NCI-H510A treated with DMSO at 0.1 percent for 48 hours (cell line): Measurements from ENCODE around the gene NBPF4.
"Not testable (repeated sequence)": the region's sequence is repeated elsewhere in the genome, so short reads cannot be mapped to it uniquely, and the experiment has no call there.

Experiments
- DNase-seq: peaks from one replicate; lab custom pipeline; 2025; lab: John Stamatoyannopoulos, UW

The NBPF4 gene, protein sequence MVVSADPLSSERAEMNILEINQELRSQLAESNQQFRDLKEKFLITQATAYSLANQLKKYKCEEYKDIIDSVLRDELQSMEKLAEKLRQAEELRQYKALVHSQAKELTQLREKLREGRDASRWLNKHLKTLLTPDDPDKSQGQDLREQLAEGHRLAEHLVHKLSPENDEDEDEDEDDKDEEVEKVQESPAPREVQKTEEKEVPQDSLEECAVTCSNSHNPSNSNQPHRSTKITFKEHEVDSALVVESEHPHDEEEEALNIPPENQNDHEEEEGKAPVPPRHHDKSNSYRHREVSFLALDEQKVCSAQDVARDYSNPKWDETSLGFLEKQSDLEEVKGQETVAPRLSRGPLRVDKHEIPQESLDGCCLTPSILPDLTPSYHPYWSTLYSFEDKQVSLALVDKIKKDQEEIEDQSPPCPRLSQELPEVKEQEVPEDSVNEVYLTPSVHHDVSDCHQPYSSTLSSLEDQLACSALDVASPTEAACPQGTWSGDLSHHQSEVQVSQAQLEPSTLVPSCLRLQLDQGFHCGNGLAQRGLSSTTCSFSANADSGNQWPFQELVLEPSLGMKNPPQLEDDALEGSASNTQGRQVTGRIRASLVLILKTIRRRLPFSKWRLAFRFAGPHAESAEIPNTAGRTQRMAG

DNA sequence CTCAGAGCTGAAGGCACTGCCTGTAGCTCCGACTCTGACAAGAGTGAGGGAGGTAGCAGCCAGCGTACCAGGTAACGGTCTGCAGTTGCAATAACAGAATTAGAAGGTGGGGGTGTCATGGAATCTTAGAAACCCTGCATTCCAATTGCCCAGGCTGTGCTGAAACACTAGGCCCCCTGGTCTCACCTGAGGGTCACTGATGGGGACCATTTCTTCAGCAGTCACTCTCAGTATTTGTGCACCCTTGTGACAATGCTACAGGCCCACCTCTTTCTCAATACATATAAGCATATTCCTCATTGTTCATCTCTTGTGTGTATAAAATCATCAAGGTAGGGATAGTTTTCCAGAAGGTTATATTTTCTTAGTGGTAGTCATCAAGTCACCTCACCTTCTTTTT, at the start of gene NBPF4:
NBPF4 (minus strand) TSS at position 101 of the 400 bp plus-strand sequence. CDS start 315 bp downstream, outside the sequence.
- DNase-seq, result not testable (repeated sequence)

DNA sequence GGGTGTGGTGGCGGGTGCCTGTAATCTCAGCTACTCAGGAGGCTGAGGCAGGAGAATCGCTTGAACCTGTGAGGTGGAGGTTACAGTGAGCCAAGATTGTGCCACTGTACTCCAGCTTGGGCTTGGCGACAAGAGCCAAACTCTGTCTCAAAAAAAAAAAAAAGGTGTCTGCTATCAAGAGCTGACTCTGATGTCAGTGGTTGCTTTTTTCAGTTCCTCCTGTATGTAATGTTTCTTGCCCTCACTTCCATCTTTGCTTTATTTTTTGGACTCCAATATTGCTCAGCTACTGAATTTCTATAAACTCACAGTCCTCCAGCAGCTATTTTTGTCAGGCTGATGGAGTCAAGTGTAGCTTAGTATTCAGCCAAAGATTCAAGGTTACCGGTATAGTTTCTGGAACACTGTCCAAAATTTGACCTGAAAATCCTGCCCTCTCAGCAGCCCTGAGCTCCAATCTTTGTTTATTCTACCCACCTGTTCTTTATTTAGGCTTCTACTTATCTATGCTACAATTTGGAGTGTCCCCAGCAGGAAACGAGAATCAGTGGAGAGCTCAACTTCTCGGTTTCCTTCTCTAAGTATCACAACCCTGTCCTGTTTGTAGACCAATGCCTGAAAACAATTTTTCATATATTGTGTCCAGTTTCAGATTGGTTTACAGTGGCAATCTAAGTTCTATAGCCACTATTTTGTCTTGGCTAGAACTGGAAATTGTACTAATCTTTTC, 38.8 kb upstream of the NBPF4 start:
- not testable (repeated sequence) for DNase-seq

DNA sequence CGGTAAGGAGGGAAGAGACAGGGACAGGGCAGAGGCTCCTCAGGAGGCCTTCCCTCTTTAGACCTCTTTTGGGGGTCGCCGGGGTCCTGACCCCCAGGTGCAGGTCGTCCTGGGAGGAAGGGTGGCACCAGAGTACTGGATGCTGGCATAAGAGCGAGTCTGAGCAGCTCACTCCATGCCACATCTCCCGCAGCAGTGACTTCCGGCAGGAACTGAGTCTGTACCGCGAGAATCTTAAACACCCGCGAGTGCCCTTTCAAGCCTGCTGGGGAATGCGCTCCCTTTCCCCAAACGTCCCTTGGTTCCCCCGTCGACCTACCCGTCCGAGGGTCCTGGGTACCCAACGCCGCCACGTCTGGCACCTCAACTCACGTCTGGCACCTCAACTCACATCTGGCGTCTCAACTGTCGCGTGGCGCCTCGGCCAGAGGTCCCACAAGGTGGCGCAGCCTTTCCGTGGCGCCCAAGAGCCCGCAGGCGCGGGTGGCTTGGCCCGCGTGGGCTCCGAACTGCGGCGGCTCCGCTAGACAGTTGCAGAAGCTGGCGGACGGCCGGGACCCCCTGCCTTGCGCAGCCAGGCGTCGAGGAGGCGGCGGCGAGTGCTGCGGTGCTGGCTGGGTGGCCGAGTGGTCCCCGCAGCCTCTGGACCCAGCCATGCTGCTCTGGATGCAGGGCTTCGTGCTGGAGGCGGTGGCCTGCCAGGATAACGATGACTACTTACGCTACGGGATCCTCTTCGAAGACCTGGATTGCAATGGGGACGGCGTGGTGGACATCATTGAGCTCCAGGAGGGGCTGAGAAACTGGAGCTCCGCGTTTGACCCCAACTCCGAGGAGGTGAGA, 28.8 kb upstream of the NBPF4 start:
- DNase-seq, result not testable (repeated sequence)

DNA sequence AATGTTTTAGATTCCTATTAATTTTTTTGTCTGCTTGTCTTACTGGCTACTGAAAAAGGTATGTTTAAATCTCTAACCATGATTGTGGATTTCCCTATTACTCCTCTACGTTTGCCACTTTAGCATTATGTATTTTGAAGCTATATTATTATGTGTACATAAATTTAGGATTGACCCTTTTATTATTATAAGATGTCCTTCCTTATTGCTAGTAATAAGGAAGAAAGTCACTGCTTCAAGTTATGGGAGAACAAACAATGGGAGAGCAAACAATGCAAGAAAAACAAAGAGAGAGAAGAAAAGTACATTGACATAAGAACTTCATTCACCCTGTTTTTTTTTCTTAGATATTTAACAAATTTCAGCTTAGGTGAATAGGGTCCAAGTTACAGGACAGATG, 23.2 kb upstream of the NBPF4 start:
- not testable (repeated sequence) for DNase-seq

DNA sequence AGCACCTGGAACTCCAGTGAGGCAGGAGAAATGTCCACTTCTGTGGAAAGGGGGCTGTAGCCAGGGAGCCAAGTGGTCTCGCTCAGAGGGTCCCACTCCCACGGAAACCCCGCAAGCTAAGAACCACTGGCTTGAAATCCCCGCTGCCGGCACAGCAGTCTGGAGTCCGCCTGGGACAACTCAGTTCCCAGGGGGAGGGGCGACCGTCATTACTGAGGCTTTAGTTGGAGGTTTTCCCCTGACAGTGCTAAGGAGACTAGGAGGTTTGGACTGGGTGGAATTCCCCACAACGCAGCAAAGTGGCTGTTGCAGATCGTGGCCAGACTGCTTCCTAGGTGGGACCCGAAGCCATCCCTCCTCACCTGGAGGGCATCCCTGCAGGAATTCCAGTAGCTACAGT, 18.1 kb upstream of the NBPF4 start:
- not testable (repeated sequence) for DNase-seq

DNA sequence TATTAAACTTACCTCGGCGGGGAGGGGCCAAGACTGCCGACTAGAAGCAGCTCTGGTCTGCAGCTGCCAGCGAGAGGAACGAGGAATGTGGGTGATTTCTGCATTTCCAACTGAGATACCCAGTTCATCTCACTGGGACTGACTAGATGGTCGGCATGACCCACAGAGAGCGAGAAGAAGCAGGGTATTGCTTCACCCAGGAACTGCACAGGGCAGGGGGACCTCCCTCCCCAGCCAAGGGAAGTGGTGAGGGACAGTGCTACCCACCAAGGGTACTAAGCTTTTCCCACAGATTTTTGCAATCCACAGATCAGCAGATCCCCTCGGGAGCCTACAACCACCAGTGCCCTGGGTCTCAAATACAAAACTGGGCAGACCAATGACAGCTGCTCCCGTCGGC, 17.6 kb upstream of the NBPF4 start:
- not testable (repeated sequence) for DNase-seq

DNA sequence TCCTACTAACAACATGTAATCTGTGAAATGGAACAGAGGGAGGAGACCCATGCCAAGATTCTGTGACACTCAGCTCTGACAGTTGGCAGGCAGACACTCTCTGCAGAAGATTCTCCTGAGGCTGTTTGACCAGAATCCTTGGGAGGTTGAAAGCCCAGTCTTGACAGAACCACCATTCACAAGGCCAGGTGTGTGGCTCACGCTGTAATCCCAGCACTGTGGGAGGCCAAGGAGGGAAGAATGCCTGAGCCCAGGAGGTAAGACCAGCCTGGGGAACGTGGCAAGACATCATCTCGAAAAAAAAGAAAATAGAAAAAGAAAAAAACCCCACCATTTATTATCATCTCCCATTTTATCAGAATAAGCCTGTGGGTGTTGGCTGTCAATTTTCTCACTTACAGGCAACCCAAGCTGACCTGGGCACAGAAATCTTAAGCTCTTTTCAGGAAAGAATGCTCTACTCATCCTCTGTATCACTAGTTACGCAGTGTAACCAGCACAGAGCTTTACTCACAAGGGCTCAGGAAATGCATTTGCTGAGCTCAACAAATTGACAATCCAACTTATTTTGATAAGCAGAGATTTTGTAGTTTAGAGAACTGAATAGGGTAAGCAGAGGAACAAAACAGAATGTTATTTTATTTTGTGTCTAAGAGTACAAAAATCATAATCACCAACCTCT, 16.8 kb upstream of the NBPF4 start:
- not testable (repeated sequence) for DNase-seq

DNA sequence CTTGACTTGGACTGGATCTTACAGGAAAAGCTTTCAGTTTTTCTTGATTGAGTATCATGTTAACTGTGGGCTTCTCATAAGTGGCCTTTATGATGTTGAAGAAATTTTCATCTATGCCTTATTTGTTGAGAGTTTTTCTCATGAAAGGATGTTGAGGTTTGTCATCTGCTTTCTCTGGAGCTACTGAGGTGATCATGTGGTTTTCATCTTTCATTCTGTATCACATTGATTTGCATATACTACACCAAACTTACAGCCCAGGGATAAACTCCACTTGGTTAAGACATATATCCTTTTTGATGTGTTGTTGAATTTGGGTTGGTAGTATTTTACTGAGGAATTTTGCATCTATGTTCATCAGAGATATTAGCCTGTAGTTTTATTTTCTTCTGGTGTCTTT, 11.6 kb upstream of the NBPF4 start:
- not testable (repeated sequence) for DNase-seq

DNA sequence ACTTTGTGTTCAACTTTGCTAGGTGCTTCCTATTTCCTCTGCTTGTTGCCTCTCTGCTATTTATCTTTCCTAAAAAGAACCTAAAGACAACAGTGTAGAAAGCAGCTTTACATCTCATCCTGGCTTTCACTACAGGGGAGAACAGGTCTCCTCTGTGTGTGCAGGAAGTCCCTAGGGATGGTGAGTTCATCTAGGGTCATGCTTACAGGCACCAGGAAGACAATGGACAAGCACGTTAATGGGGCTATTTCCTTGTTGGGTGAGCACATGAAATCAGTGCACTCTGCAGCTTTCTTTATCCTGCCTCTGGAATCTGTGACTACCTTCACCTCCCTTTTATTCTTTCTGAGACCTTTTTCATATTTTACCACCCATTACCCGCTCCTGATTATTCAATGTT, 4.5 kb downstream of the NBPF4 start:
- DNase-seq, result not testable (repeated sequence)

DNA sequence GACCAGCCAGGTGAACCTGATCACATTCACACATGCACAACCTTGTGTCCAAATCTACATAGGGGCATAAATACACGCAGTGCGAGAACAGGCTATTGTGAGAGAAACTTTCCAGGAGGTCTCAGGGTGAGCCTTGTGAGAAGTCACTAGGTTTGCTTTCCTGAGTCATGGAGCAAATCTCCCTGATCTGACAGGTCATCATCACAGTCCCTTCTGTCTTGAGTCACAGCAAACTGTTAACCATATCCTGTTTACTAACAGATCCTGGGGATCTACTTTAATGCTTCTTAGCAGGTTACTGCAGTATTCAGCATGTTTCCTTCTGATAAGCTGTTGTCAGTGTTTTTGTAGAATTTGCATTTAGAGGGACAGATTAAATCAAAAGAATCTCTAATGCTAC, 8.6 kb downstream of the NBPF4 start:
- DNase-seq, result not testable (repeated sequence)

DNA sequence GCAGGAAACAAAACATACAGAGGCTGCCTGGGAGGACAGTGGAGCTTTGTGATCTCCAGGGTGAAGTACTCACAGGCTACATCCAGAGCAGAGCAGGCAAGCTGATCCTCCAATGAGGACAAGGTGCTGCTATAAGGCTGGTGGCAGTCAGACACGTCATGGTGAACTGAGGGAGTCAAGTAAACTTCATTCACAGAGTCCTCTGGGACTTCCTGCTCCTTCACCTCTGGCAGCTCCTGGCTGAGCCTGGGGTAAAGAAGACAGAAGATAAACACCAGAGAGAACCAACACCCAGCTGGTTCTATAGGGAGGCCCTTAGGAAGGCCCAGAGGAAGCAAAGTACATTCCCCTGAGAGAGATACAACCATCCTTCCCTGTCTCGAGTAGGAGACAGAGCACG, 11.7 kb downstream of the NBPF4 start:
- not testable (repeated sequence) for DNase-seq

DNA sequence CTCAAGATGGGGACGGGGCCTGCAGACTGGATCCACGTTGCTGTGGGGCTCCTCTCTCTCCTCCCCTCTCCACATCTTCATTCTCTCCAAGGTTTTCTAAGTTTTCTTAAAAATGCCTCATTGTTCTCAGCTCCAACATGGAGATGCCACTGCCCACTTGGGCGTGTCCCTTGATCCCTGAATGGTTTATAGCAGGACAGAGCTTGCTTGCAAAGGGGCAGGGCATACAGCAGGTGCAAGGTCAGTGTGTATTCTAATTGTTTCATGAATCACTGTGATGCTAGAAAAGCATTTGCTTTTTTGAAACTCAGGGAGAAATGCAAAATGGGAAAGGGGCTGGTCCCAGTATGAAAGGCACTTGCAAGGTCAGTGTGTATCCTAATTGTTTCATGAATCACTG, 13.9 kb downstream of the NBPF4 start:
- DNase-seq, result not testable (repeated sequence)

DNA sequence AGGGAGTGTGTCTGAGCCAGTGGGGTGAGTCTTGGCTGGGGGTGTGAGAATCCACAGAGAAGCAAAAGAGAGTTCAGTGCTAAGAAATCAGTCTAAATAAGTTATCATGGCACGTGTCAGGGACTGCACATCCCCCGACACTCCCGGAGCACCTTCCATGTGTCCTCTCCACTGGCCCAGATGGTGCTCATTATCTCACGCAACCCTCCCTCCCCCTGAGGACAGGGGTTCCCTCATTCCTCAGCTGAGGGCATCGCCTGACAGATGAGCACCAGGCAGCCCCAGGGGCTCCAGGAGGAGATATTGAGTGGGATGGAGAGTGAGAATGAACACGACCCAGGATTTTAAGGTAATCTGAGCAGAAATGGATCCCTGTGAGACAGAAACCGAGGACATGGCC, 16.1 kb downstream of the NBPF4 start:
- DNase-seq, result not testable (repeated sequence)

DNA sequence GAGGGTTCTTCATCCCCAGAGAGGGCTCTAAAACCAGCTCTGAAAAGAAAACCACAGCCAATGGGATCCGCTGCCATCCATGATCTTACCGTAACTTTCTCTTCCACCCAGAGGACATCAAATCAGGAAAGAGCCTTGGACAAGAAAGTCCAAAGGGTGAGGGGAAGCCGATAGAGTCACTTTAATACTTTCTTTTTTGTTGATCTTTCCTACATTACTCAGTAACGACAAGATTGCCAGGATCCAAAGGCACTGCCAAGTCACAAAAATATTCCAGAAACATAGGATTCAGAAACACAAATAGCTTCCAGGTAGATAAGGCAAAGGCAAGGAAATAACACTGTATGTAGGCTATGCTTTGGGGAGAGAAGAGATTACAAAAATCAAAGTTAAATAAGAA, 17.0 kb downstream of the NBPF4 start:
- DNase-seq, result not testable (repeated sequence)

DNA sequence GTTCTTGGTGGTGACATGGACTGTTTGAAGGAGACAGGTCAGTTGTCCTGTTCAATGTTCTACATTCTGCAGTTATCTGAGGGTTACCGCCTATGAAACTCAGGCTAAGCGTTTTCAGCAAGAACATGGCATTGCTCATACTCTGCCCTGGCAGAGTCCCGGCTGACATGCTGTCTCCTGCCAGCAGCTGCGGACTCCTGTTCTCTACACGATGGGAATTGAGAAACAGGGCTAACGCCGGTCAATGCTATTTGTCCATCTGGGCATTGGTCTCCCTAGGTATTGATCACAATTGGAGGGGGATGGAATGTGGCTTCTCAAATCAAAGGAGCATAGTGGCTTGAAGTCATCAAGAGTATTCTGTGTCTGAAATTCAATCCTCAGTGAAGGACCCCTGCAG, 20.6 kb downstream of the NBPF4 start:
- DNase-seq, result not testable (repeated sequence)

DNA sequence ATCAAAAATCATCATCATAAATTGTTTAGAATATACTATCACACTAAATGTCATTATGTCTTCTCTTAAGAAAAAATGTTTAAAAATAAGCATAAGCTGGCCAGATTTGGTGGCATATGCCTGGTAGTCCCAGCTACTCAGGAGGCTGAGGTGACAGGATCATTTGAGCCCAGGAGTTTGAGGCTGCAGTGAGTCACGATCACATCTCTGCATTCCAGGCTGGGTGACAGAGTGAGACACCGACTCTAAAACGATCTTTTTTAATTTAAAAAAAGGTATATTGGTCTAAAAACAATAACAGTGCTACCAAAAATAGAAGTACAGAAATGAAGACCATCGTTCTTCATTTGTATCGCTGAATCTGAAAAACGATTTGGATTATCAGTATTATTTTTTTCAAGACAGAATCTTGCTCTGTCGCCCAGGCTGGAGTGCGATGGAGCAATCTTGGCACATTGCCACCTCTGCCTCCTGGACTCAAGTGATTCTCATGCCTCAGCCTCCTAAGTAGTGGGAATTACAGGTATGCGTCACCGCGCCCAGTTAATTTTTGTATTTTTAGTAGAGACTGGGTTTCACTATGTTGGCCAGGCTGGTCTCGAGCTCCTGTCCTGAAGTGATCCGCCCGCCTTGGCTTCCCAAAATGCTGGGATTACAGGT, 26.2 kb downstream of the NBPF4 start:
- DNase-seq, result not testable (repeated sequence)

DNA sequence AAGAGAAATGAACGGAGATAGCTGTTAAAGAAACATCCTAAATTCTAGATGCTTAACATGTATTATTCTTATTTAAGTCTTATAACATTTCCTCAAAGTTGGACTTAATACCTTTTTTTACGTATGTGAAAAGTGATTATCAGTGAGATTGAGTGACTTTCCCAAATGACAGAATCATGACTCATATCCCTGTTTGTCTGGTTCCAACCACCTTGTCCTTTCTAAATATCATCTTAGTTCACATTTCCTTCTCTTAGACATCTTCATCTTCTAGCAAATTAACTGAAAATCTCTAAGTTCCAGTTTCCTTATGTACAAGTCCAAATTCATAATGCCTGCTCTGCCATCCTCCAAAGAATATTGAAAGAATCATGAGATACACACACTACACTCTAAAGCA, 26.9 kb downstream of the NBPF4 start:
- DNase-seq, result not testable (repeated sequence)

DNA sequence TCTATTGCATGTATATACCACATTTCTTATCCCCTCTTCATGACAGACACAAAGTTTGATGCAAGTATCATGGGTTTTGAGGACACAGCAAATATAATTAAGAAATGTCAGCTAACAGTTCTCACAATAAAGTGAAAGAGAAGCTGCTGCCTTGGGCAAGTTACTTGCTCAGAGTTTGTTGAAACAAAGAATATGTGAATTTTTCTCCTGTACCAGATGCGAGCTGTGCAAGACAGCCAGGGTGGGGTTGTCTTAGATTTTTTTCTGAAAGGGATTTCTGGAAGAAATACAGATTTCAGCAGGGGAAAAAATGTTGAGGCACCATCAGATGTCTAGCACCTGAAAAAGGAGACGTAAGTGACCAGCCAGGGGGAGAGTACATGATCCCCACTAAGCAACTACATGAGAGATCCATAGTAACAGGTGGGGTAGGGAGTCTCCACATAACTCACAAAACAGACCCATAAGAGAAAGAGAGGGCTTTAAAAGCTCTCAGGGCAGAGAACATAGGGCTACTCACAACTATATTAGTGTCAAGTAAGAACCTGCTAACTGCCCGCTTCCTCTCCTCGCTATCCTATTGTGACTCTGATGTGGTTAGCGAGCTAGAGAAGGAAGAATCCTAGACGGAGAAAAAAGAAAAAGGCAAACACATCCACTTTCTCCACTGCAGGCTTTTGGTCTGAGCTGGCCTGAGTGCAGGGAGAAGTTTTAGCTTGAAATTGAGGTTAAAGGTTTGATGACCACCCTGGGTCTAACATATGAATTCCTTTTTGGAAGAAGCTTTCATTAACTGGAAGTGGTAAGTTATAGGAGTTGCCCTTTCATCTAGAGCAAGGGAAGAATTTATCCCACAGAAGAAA, 27.6 kb downstream of the NBPF4 start:
- DNase-seq, result not testable (repeated sequence)

DNA sequence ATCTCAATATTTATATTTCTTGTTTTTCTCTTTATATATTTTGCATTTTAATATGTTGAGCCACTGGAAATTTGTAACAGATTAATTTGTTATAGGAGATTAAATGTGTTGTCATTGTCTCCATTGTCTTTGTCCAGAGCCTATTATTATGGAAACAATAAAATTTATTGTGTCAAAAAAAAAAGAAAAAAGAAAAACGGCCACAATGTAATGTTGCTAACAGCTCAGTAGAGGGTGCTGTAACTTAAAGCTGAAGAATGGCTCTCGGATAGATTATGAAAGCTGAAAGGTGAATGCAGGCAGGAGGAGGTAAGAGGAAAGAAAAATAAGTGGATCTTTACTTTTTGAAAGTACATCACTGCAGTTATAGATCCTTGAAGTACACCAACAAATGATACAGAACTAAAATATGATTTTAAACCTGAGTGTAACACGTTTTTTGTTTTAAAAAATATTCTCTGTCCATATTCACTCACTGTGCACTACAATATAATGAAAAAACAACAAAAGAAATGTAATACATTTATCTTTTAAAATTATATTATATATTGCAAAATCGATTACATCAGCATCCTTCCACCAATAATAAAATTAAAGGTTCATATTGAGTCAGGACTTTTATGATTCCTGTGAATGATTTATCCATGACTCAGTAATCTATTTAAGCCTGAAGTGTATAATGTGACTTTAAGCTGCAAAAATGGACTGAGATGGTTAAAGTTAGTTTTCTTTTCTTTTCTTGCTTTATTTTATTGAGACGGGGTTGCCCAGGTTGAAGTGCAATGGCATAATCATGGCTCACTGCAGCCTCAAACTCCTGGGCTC, 29.0 kb downstream of the NBPF4 start:
- DNase-seq, result peak; percentile 22
